A549 (cell line): Measurements from ENCODE around the gene BPIFB1. TPM values are rescaled to one million over a fixed set of nuclear protein-coding genes. Genes with fewer than 3 reads are reported as not detected.

Source experiments
- ATAC-seq, 2 experiments: fragments of 200-7000 bp in 1 of 2; fragments of >200 bp in 1 of 2; cut with Nextera tagmentation in 1 of 2; cut with Tn5 transposase in 1 of 2; 3 replicates each; pipeline versions ENCODE4 v1.8.0 to v1.9.1; 2018 to 2020; ENCODE audit warnings: mild to moderate bottlenecking in 1 of 2, moderate library complexity in 1 of 2
- CTCF ChIA-PET: fragments of 300-600 bp; sonication (Branson Sonifier 250); formaldehyde crosslinking; extraction: SDS; loops from one replicate; lab custom pipeline; 2021; ENCODE audit warnings: antibody characterized with exemption, inconsistent platforms; lab: Yijun Ruan, JAX
- POLR2A ChIA-PET: fragments of 350-600 bp; formaldehyde crosslinking; extraction: SDS; loops from one replicate; lab custom pipeline; 2021; ENCODE audit warnings: antibody characterized with exemption, inconsistent platforms; lab: Yijun Ruan, JAX
- DNase-seq, 2 experiments: peaks; one replicate each; pipeline versions ENCODE4 v3.0.0 to v3.0.0-alpha.2; 2011 to 2016; ENCODE audit warnings: low read depth in 1 of 2, low spot score in 1 of 2
- FAIRE-seq: peaks from 2 replicates; lab custom pipeline; 2011; peaks lifted over from hg19 to GRCh38; lab: Jason Lieb, UNC
- H3K27ac ChIP-seq, 2 experiments: fragments of >200 bp; sonication (Bioruptor Twin); formaldehyde crosslinking; 3 replicates each; pipeline ENCODE4 v1.5.1; 2016 to 2017
- H3K4me1 ChIP-seq: fragments of >200 bp; sonication (Bioruptor Twin); formaldehyde crosslinking; 3 replicates; pipeline ENCODE4 v1.6.1; 2016
- H3K4me2 ChIP-seq: fragments of >200 bp; sonication (Bioruptor Twin); formaldehyde crosslinking; 3 replicates; pipeline ENCODE4 v1.6.1; 2016
- H3K4me3 ChIP-seq: fragments of >200 bp; sonication (Bioruptor Twin); formaldehyde crosslinking; 3 replicates; pipeline ENCODE4 v1.5.1; 2016
- H3K9me3 ChIP-seq: fragments of >200 bp; sonication (Bioruptor Twin); formaldehyde crosslinking; 3 replicates; pipeline ENCODE4 v1.6.1; 2016
- CBX2 ChIP-seq: fragments of 200-600 bp; sonication (generic); IDR thresholded peaks from 2 replicates; pipeline ENCODE4 v1.6.1; 2016; ENCODE audit warnings: low read depth, mild to moderate bottlenecking, borderline replicate concordance
- CHD4 ChIP-seq: fragments of 200-600 bp; sonication (generic); IDR thresholded peaks from 2 replicates; pipeline ENCODE4 v1.6.1; 2016; ENCODE audit warnings: antibody characterized with exemption, mild to moderate bottlenecking, borderline replicate concordance
- FOXS1 ChIP-seq: fragments of 250-450 bp; sonication (Bioruptor Pico); IDR thresholded peaks from 2 replicates; pipeline ENCODE4 v1.5.0; 2020; ENCODE audit warnings: mild to moderate bottlenecking, moderate library complexity
- HOXA7 ChIP-seq: fragments of 250-450 bp; sonication (Bioruptor Pico); IDR thresholded peaks from 2 replicates; pipeline ENCODE4 v1.5.0; 2020; ENCODE audit warnings: mild to moderate bottlenecking, moderate library complexity
- HOXB13 ChIP-seq: fragments of 250-450 bp; sonication (Bioruptor Pico); IDR thresholded peaks from 2 replicates; pipeline ENCODE4 v1.5.0; 2020; ENCODE audit warnings: low read depth, mild to moderate bottlenecking, moderate library complexity
- JUNB ChIP-seq: fragments of >200 bp; sonication (Bioruptor Twin); formaldehyde crosslinking; IDR thresholded peaks from 2 replicates; pipeline ENCODE4 v1.6.1; 2016
- KDM1A ChIP-seq: fragments of 200-600 bp; sonication (generic); IDR thresholded peaks from 2 replicates; pipeline ENCODE4 v1.6.1; 2016; ENCODE audit warnings: low read depth, mild to moderate bottlenecking
- MAFK ChIP-seq: fragments of 450-650 bp; IDR thresholded peaks from 2 replicates; pipeline ENCODE4 v1.6.1; 2014; ENCODE audit not compliant: partially characterized antibody
- MYC ChIP-seq: IDR thresholded peaks from 2 replicates; pipeline ENCODE4 v1.6.1; 2012; ENCODE audit warnings: mild to moderate bottlenecking, inconsistent platforms, low read length, improper control_type of control experiment, borderline replicate concordance
- NFE2L2 ChIP-seq: fragments of 150-350 bp; conservative IDR thresholded peaks from 2 replicates; pipeline ENCODE4 v1.6.1; 2014; ENCODE audit warnings: low read length
- NPAS2 ChIP-seq: fragments of 250-450 bp; sonication (Bioruptor Pico); IDR thresholded peaks from 2 replicates; pipeline ENCODE4 v1.8.0; 2022; ENCODE audit warnings: mild to moderate bottlenecking, moderate library complexity, borderline replicate concordance
- PHF8 ChIP-seq: fragments of 200-600 bp; sonication (generic); IDR thresholded peaks from 2 replicates; pipeline ENCODE4 v1.6.1; 2016; ENCODE audit warnings: low read depth, mild to moderate bottlenecking, antibody characterized with exemption, moderate library complexity, borderline replicate concordance
- POLR2A ChIP-seq: IDR thresholded peaks from 2 replicates; pipeline ENCODE4 v1.6.1; 2012; ENCODE audit warnings: mild to moderate bottlenecking, low read length
- POLR2AphosphoS2 ChIP-seq: conservative IDR thresholded peaks from 2 replicates; pipeline ENCODE4 v1.6.1; 2012; ENCODE audit warnings: low read length, improper control_type of control experiment, inconsistent platforms
- RCOR1 ChIP-seq: fragments of 150-350 bp; IDR thresholded peaks from 2 replicates; pipeline ENCODE4 v1.6.1; 2014; ENCODE audit warnings: antibody characterized with exemption, low read length, low read depth
- RFX5 ChIP-seq: fragments of 450-650 bp; IDR thresholded peaks from 2 replicates; pipeline ENCODE4 v1.7.1; 2014; ENCODE audit warnings: antibody characterized with exemption, mild to moderate bottlenecking, moderate library complexity
- RNF2 ChIP-seq: fragments of 200-600 bp; sonication (generic); IDR thresholded peaks from 2 replicates; pipeline ENCODE4 v1.6.1; 2016; ENCODE audit warnings: low read depth, mild to moderate bottlenecking, antibody characterized with exemption, moderate library complexity, borderline replicate concordance
- SMC3 ChIP-seq: fragments of >200 bp; sonication (Bioruptor Twin); formaldehyde crosslinking; IDR thresholded peaks from 3 replicates; pipeline ENCODE4 v1.6.1; 2018; ENCODE audit warnings: inconsistent platforms
- SREBF2 ChIP-seq: fragments of 450-650 bp; IDR thresholded peaks from 2 replicates; pipeline ENCODE4 v1.6.1; 2014; ENCODE audit warnings: mild to moderate bottlenecking, moderate library complexity
- TFCP2L1 ChIP-seq: fragments of 250-450 bp; sonication (Bioruptor Pico); IDR thresholded peaks from 2 replicates; pipeline ENCODE4 v1.5.0; 2021; ENCODE audit warnings: mild to moderate bottlenecking
- ZC3H11A ChIP-seq: fragments of 450-650 bp; IDR thresholded peaks from 2 replicates; pipeline ENCODE4 v1.6.1; 2014; ENCODE audit warnings: antibody characterized with exemption, mild to moderate bottlenecking
- WGBS: methylation state at CpG from one replicate; pipeline ENCODE4 v1.1.6; 2017; ENCODE audit errors: missing lambda C conversion rate; 5-methylcytosine and 5-hydroxymethylcytosine counted together
- polyA plus RNA-seq, 4 experiments: library from polyadenylated mRNA; depleted of rRNA in 3 of 4; stranded (reverse); fragments of >200 nt; fragmentation: RNase III in 1 of 4; extraction: RNeasy Plus Mini Kit Qiagen cat#74134 plus additional on column Dnase treatment in 1 of 4; gene quantifications; 2 replicates in 3 of 4; 3 replicates in 1 of 4; pipeline ENCODE4 v1.2.3, GENCODE V29; 2011 to 2017
- TF ChIP-seq, protein P1 (sequence below): fragments of 150-350 bp; IDR thresholded peaks from 2 replicates; pipeline ENCODE4 v1.6.1; 2014; ENCODE audit warnings: low read depth, mild to moderate bottlenecking, low read length
- TF ChIP-seq, protein P2 (sequence below): fragments of 450-650 bp; IDR thresholded peaks from 2 replicates; pipeline ENCODE4 v1.6.1; 2014; ENCODE audit warnings: antibody characterized with exemption
- TF ChIP-seq, protein P3 (sequence below): IDR thresholded peaks from 2 replicates; pipeline ENCODE4 v1.6.1; 2012; ENCODE audit warnings: low read depth, borderline replicate concordance
- TF ChIP-seq, protein P4 (sequence below): fragments of 200-600 bp; sonication (generic); IDR thresholded peaks from 2 replicates; pipeline ENCODE4 v1.6.1; 2016; ENCODE audit warnings: antibody characterized with exemption, mild to moderate bottlenecking, moderate library complexity

BPIFB1 gene
- polyA plus RNA-seq, 2 of the 4 experiments (the other 2 are of a cell fraction) = 0.18 TPM; not detected in 1

DNA sequence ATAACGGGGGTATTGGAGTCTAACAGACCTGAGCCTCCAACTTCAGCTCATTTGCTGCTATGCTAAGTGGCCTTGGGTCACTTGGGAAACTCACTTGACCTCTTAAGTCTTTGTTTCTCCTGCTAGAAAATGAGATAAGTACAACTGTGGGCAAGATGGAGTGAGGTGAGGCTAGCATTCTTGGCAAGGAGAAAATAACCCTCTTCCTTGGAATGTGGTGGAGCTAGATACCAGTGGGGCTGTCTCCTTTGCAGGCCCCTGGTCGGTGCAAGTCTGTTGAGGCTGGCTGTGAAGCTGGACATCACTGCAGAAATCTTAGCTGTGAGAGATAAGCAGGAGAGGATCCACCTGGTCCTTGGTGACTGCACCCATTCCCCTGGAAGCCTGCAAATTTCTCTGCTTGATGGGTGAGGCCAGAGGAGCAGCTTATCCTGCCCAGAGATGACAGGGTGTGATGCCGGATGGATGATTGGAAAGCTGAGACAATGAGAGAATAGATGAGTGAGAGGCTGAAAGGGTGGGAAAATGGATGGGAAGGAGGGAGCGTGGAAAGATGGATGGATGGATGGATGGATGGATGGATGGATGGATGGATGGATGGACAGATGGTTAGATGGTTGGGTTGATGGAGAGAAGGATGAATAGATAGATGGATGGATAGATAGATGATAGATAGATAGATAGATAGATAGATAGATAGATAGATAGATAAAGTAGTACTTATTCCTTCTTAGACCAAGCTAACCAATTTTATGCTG is 42.9 kb upstream of the BPIFB1 start:
- ChIA-PET CTCF (interaction anchor here (1.0 to 1.4 kb wide), 3 partner anchors 28 to 144 kb away, joined by 3 read pairs; no protein-coding TSS in a partner anchor), POLR2A (no interaction called here)
- DNase-seq = no peak
- no peak for FAIRE-seq
- no peak for ATAC-seq
- H3K4me3 ChIP-seq = no peak overlapping the region
- whole genome bisulfite sequencing = 0% methylated on average over 4 of the region's 4 CpGs
- H3K9me3 ChIP-seq = no peaks in the 10 kb centered on the region
- no peak overlapping the region for H3K4me2 ChIP-seq
- H3K4me1 ChIP-seq = no peaks in the 10 kb centered on the region
- TF ChIP-seq, protein P1, sequence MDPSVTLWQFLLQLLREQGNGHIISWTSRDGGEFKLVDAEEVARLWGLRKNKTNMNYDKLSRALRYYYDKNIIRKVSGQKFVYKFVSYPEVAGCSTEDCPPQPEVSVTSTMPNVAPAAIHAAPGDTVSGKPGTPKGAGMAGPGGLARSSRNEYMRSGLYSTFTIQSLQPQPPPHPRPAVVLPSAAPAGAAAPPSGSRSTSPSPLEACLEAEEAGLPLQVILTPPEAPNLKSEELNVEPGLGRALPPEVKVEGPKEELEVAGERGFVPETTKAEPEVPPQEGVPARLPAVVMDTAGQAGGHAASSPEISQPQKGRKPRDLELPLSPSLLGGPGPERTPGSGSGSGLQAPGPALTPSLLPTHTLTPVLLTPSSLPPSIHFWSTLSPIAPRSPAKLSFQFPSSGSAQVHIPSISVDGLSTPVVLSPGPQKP = no peak
- TF ChIP-seq CBX2 (no peak), MYC (no peak), HOXB13 (CRISPR knock-in tag) (no peak), SMC3 (no peak), RNF2 (no peak), PHF8 (no peak), POLR2AphosphoS2 (no peak), RFX5 (no peak), MAFK (no peak), NFE2L2 (no peak)
- TF ChIP-seq, protein P2, sequence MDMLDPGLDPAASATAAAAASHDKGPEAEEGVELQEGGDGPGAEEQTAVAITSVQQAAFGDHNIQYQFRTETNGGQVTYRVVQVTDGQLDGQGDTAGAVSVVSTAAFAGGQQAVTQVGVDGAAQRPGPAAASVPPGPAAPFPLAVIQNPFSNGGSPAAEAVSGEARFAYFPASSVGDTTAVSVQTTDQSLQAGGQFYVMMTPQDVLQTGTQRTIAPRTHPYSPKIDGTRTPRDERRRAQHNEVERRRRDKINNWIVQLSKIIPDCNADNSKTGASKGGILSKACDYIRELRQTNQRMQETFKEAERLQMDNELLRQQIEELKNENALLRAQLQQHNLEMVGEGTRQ = no peak
- TF ChIP-seq, all 56 proteins: peak for 0
- H3K27ac ChIP-seq = no peak overlapping the region

DNA sequence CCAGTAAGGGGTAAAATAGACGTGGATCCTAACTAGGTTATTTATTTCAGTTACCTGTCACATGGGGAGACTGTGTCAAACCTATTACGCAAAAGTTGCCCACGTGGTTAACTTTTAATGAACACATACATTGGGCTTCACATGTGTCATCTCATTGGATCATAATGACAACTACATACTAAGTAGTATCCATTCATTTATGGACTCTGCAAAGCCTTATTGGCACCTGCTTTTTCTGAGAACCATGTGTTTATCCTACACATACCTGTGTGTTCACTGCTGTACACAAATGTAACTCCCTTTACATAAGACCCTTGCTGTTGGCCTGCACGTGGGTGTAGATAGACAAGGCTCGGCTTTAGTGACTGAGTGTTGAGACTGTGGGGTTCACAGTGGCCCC is 42.1 kb upstream of the BPIFB1 start:
- FAIRE-seq (no peak), DNase-seq (no peak), ATAC-seq (no peak)
- Histone ChIP-seq H3K4me1 (no peaks in the 10 kb centered on the region), H3K27ac (no peak overlapping the region), H3K9me3 (no peaks in the 10 kb centered on the region), H3K4me2 (no peak overlapping the region), H3K4me3 (no peak overlapping the region)
- CTCF ChIA-PET = interaction anchor here (1.4 kb wide), 1 partner anchor 51 kb away, joined by 3 read pairs; no protein-coding TSS in a partner anchor
- 12% methylated on average over 5 of the region's 5 CpGs for WGBS
- POLR2A ChIA-PET = no interaction called here
- TF ChIP-seq POLR2A = no peak
- TF ChIP-seq TFCP2L1 (CRISPR knock-in tag) = no peak
- TF ChIP-seq FOXS1 (CRISPR knock-in tag) = no peak
- TF ChIP-seq RCOR1 = no peak
- TF ChIP-seq POLR2AphosphoS2 = no peak
- TF ChIP-seq ZC3H11A = no peak
- no peak for TF ChIP-seq SMC3
- TF ChIP-seq CHD4 = no peak
- TF ChIP-seq RFX5 = no peak
- TF ChIP-seq SREBF2 = no peak
- no peak for TF ChIP-seq JUNB
- TF ChIP-seq, protein P3, sequence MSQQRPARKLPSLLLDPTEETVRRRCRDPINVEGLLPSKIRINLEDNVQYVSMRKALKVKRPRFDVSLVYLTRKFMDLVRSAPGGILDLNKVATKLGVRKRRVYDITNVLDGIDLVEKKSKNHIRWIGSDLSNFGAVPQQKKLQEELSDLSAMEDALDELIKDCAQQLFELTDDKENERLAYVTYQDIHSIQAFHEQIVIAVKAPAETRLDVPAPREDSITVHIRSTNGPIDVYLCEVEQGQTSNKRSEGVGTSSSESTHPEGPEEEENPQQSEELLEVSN = no peak
- no peak for TF ChIP-seq NPAS2 (CRISPR knock-in tag)
- TF ChIP-seq, protein P4, sequence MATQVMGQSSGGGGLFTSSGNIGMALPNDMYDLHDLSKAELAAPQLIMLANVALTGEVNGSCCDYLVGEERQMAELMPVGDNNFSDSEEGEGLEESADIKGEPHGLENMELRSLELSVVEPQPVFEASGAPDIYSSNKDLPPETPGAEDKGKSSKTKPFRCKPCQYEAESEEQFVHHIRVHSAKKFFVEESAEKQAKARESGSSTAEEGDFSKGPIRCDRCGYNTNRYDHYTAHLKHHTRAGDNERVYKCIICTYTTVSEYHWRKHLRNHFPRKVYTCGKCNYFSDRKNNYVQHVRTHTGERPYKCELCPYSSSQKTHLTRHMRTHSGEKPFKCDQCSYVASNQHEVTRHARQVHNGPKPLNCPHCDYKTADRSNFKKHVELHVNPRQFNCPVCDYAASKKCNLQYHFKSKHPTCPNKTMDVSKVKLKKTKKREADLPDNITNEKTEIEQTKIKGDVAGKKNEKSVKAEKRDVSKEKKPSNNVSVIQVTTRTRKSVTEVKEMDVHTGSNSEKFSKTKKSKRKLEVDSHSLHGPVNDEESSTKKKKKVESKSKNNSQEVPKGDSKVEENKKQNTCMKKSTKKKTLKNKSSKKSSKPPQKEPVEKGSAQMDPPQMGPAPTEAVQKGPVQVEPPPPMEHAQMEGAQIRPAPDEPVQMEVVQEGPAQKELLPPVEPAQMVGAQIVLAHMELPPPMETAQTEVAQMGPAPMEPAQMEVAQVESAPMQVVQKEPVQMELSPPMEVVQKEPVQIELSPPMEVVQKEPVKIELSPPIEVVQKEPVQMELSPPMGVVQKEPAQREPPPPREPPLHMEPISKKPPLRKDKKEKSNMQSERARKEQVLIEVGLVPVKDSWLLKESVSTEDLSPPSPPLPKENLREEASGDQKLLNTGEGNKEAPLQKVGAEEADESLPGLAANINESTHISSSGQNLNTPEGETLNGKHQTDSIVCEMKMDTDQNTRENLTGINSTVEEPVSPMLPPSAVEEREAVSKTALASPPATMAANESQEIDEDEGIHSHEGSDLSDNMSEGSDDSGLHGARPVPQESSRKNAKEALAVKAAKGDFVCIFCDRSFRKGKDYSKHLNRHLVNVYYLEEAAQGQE = no peak
- TF ChIP-seq HOXA7 (CRISPR knock-in tag) = no peak
- no peak for TF ChIP-seq KDM1A
